ENCODE data around the gene CDK19. TPM values are rescaled to one million over a fixed set of nuclear protein-coding genes. Genes with fewer than 3 reads are reported as not detected.

CDK19 gene
- total RNA-seq, 1 experiment from 2014 or later = 7.0 TPM

GRCh38 chr6:110799189-110799588, 16.1 kb downstream of the CDK19 start:
- Histone ChIP-seq H2AK5ac (ENCODE audit: insufficient read length, low read length) (no peak overlapping the region), H3K9me3 (ENCODE audit: control insufficient read depth, low read depth, low read length) (no peaks in the 10 kb centered on the region), H3T11ph (ENCODE audit: low read length) (no peak overlapping the region), H4K8ac (replicated peaks; ENCODE audit: insufficient read length, low read depth, low read length) (no peak overlapping the region), H3K23me2 (ENCODE audit: insufficient read length, low read depth, low read length, poor library complexity, severe bottlenecking) (no peaks in the 10 kb centered on the region), H4K91ac (ENCODE audit: insufficient read length, low read depth, low read length) (no peak overlapping the region), H3K9ac (ENCODE audit: extremely low read depth, insufficient read length, low read length) (no peak overlapping the region), H3K4ac (ENCODE audit: low read depth, low read length) (no peak overlapping the region), H2BK15ac (ENCODE audit: low read depth, low read length) (no peak overlapping the region), H3K27ac (ENCODE audit: insufficient read length, low read depth, low read length) (no peak overlapping the region), H3K4me1 (ENCODE audit: insufficient read depth, low read length) (no peaks in the 10 kb centered on the region), H2BK5ac (ENCODE audit: insufficient read length, low read length) (no peak overlapping the region), H2BK20ac (ENCODE audit: low read depth, low read length, poor library complexity, severe bottlenecking) (no peak overlapping the region), H3K56ac (ENCODE audit: insufficient read length, low read depth, low read length) (no peak overlapping the region), H3K23ac (ENCODE audit: insufficient read length, low read depth, low read length) (no peak overlapping the region), H2AFZ (ENCODE audit: low read length) (no peak overlapping the region), H3K18ac (ENCODE audit: insufficient read length, low read depth, low read length) (no peak overlapping the region), H3K4me2 (ENCODE audit: insufficient read depth, insufficient read length, low read length) (no peak overlapping the region), H3K79me2 (ENCODE audit: insufficient read depth, low read length) (peaks cover 2% of the 10 kb centered on the region; the same call in 1 of the 2 replicates), H3K27me3 (ENCODE audit: insufficient read depth, low read length) (no peaks in the 10 kb centered on the region), H4K5ac (ENCODE audit: insufficient read length, low read depth, low read length) (no peak overlapping the region), H4K20me1 (ENCODE audit: control insufficient read depth, insufficient read depth, insufficient read length) (no peaks in the 10 kb centered on the region), H3K79me1 (ENCODE audit: insufficient read depth, low read depth, low read length, poor library complexity, severe bottlenecking) (no peaks in the 10 kb centered on the region), H2BK12ac (ENCODE audit: insufficient read length, low read depth, low read length) (no peak overlapping the region), H2BK120ac (ENCODE audit: low read depth, low read length, poor library complexity, severe bottlenecking) (no peak overlapping the region), H3K14ac (ENCODE audit: insufficient read depth, low read length) (no peak overlapping the region)
- Mint-ChIP-seq H3K36me3 (ENCODE audit: insufficient read depth in 1 of 3, low read depth in 3 of 3) (peaks cover 0 to 23% (median 12%) of the 10 kb centered on the region in 3 experiments; a peak in 4 of 7 replicates), H3K9me3 (peaks cover 6 to 12% of the 10 kb centered on the region in 2 experiments), H3K27me3 (ENCODE audit: low read depth) (no peaks in the 10 kb centered on the region), H3K4me1 (no peaks in the 10 kb centered on the region), H3K4me3 (no peak overlapping the region), H3K27ac (peak overlapping the region in 1 of 3 experiments; percentile 81; a peak in 1 of 7 replicates)
- WGBS (ENCODE audit: extremely low coverage, insufficient read length, low lambda C conversion rate) = no CpG with 5 or more reads among the region's 2 CpGs
- TF ChIP-seq CTCF (conservative IDR thresholded peaks at IDR 0.05) = no peak
- no peak for DNase-seq

Measured in H9 (cell line).